ENCODE results near the gene TMEFF2. TPM values are rescaled to one million over a fixed set of nuclear protein-coding genes. Genes with fewer than 3 reads are reported as not detected.
"Not testable (repeated sequence)": the region's sequence is repeated elsewhere in the genome, so short reads cannot be mapped to it uniquely, and the experiment has no call there.

The TMEFF2 gene
- total RNA-seq, 4 donors from 2014 or later: 0.27 to 0.32 TPM; not detected in 2

DNA sequence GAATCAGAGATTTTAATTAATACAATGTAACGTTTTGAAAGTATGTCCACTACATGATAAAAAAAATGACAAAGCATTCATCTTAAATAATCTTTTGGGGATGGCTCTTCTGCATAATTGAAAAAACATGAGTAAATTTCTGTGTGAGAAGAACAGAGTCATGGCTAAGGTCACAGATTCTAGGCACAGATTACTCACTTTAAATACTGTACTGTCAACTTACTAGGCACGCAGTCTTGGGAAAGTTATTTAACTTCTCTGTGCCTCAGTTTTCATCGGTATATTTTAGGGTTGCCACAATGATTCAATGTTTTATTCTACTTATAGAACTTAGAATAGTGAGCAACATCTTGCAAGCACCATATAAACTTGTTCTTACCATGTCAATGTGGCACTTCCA is 49.2 kb downstream of the TMEFF2 start:
- intact Hi-C loops (cut with DNase I; ENCODE audit: low total_unique reads): no loop called here
- H3K27ac ChIP-seq: no peak overlapping the region
- no peak for DNase-seq
- in situ Hi-C loops (cut with MboI; ENCODE audit: low pct_ligation_motif_present in 1 of 4, low pct_unique_long_range_greater_than_20kb in 1 of 4, low sequenced_read_pairs in 3 of 4): no loop called here
- H3K9me3 ChIP-seq: no peaks in the 10 kb centered on the region
- H3K4me3 ChIP-seq: no peak overlapping the region
- TF ChIP-seq POLR2A (IDR thresholded peaks at IDR 0.05): no peak
- no peak for TF ChIP-seq EP300 (IDR thresholded peaks at IDR 0.05; ENCODE audit: low read depth)
- no peak for TF ChIP-seq CTCF (IDR thresholded peaks at IDR 0.05)
- no peak for TF ChIP-seq POLR2AphosphoS5 (IDR thresholded peaks at IDR 0.05)
- H3K4me1 ChIP-seq: peaks cover 0 to 11% (median 2%) of the 10 kb centered on the region in 4 donors
- WGBS, 2 donors (ENCODE audit: low coverage in 1 of 2): 64 to 87% methylated on average over 3 of the region's 3 CpGs
- H3K27me3 ChIP-seq: no peaks in the 10 kb centered on the region
- H3K36me3 ChIP-seq: no peaks in the 10 kb centered on the region

GRCh38 chr2:192140236-192140839 is 54.4 kb downstream of the TMEFF2 start:
- no peak for DNase-seq
- WGBS, 2 donors (ENCODE audit: low coverage in 1 of 2): 72 to 78% methylated on average over 7 of the region's 7 CpGs
- H3K27me3 ChIP-seq: no peaks in the 10 kb centered on the region
- no peak for TF ChIP-seq POLR2AphosphoS5 (IDR thresholded peaks at IDR 0.05)
- no peaks in the 10 kb centered on the region for H3K4me1 ChIP-seq
- intact Hi-C loops (cut with DNase I; ENCODE audit: low total_unique reads) (loop anchor here (2.0 kb wide), 1 partner anchor 18 kb away; no protein-coding TSS in a partner anchor), in situ Hi-C loops (cut with MboI; ENCODE audit: low pct_ligation_motif_present in 1 of 4, low pct_unique_long_range_greater_than_20kb in 1 of 4, low sequenced_read_pairs in 3 of 4) (no loop called here)
- no peaks in the 10 kb centered on the region for H3K36me3 ChIP-seq
- H3K4me3 ChIP-seq: no peak overlapping the region
- no peaks in the 10 kb centered on the region for H3K9me3 ChIP-seq
- no peak overlapping the region for H3K27ac ChIP-seq

- intact Hi-C loops (cut with DNase I; ENCODE audit: low total_unique reads) (loop anchor here (2.0 kb wide), 1 partner anchor 19 kb away; no protein-coding TSS in a partner anchor), in situ Hi-C loops (cut with MboI; ENCODE audit: low pct_ligation_motif_present in 1 of 4, low pct_unique_long_range_greater_than_20kb in 1 of 4, low sequenced_read_pairs in 3 of 4) (no loop called here)
- 21 to 29% methylated on average over 1 of the region's 1 CpG for WGBS, 2 donors (ENCODE audit: low coverage in 1 of 2)
- no peak overlapping the region for H3K4me3 ChIP-seq
- no peak for DNase-seq
- H3K9me3 ChIP-seq: no peaks in the 10 kb centered on the region
- H3K36me3 ChIP-seq: no peaks in the 10 kb centered on the region
- no peaks in the 10 kb centered on the region for H3K27me3 ChIP-seq
- H3K27ac ChIP-seq: no peak overlapping the region
- no peak for TF ChIP-seq POLR2A (IDR thresholded peaks at IDR 0.05)
- TF ChIP-seq CTCF (IDR thresholded peaks at IDR 0.05): no peak
- TF ChIP-seq EP300 (IDR thresholded peaks at IDR 0.05; ENCODE audit: low read depth): no peak
- TF ChIP-seq POLR2AphosphoS5 (IDR thresholded peaks at IDR 0.05): no peak
- no peaks in the 10 kb centered on the region for H3K4me1 ChIP-seq
Measured at GRCh38 chr2:192139813-192140212, 54.9 kb downstream of the TMEFF2 start.

DNA sequence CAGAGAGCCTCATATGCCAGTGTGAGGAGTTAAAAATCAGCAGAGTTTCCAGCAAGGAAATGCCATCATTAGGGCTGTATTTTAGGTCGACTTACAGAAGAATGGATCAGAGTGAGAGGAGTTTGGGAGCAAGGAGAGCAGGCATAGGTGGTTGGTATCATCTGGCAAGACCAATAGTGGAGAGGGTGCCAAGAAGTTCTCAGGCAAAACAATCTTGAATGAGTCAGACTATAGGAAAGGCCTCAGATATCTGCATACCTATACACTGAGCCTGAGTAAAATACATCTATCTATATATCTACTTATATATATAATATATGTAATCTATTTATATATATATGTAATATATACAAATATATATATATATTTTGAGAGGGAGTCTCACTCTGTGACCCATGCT is 57.3 kb downstream of the TMEFF2 start:
- Histone ChIP-seq H3K36me3 (no peaks in the 10 kb centered on the region), H3K4me1 (no peaks in the 10 kb centered on the region), H3K27me3 (no peaks in the 10 kb centered on the region), H3K27ac (no peak overlapping the region), H3K4me3 (no peak overlapping the region), H3K9me3 (no peaks in the 10 kb centered on the region)
- no peak for TF ChIP-seq POLR2AphosphoS5 (IDR thresholded peaks at IDR 0.05)
- TF ChIP-seq EP300 (IDR thresholded peaks at IDR 0.05; ENCODE audit: low read depth): no peak
- TF ChIP-seq POLR2A (IDR thresholded peaks at IDR 0.05): no peak
- DNase-seq: no peak
- WGBS, 2 donors (ENCODE audit: low coverage in 1 of 2): 42 to 56% methylated on average over 1 of the region's 1 CpG
- in situ Hi-C loops (cut with MboI; ENCODE audit: low pct_ligation_motif_present in 1 of 4, low pct_unique_long_range_greater_than_20kb in 1 of 4, low sequenced_read_pairs in 3 of 4): no loop called here
- intact Hi-C loops (cut with DNase I; ENCODE audit: low total_unique reads): no loop called here

- H3K27me3 ChIP-seq; H3K9me3 ChIP-seq; in situ Hi-C loops (cut with MboI; ENCODE audit: low pct_ligation_motif_present in 1 of 4, low pct_unique_long_range_greater_than_20kb in 1 of 4, low sequenced_read_pairs in 3 of 4); H3K4me1 ChIP-seq; H3K4me3 ChIP-seq; H3K36me3 ChIP-seq; H3K27ac ChIP-seq; DNase-seq; intact Hi-C loops (cut with DNase I; ENCODE audit: low total_unique reads): not testable (repeated sequence)
- WGBS, 2 donors (ENCODE audit: low coverage in 1 of 2): 93% methylated on average over 15 of the region's 15 CpGs; no CpG with 5 or more reads in 1 of the 2 donors
Measured at GRCh38 chr2:192132604-192133003, 62.1 kb downstream of the TMEFF2 start.

- H3K4me1 ChIP-seq; H3K4me3 ChIP-seq; DNase-seq; H3K36me3 ChIP-seq; H3K27me3 ChIP-seq; in situ Hi-C loops (cut with MboI; ENCODE audit: low pct_ligation_motif_present in 1 of 4, low pct_unique_long_range_greater_than_20kb in 1 of 4, low sequenced_read_pairs in 3 of 4); H3K9me3 ChIP-seq; H3K27ac ChIP-seq; intact Hi-C loops (cut with DNase I; ENCODE audit: low total_unique reads): not testable (repeated sequence)
- 83 to 90% methylated on average over 2 to 5 of the region's 5 CpGs for WGBS, 2 donors (ENCODE audit: low coverage in 1 of 2)
Measured at GRCh38 chr2:192130312-192130711, 64.4 kb downstream of the TMEFF2 start.
